ENCODE results near the gene SELPLG.
"Not testable (repeated sequence)": the region's sequence is repeated elsewhere in the genome, so short reads cannot be mapped to it uniquely, and the experiment has no call there.

Gene SELPLG

GRCh38 chr12:108586306-108586705 is 47.4 kb downstream of the SELPLG start:
- no peak for DNase-seq

GRCh38 chr12:108585864-108586263 is 47.8 kb downstream of the SELPLG start:
- no peak for DNase-seq

DNA sequence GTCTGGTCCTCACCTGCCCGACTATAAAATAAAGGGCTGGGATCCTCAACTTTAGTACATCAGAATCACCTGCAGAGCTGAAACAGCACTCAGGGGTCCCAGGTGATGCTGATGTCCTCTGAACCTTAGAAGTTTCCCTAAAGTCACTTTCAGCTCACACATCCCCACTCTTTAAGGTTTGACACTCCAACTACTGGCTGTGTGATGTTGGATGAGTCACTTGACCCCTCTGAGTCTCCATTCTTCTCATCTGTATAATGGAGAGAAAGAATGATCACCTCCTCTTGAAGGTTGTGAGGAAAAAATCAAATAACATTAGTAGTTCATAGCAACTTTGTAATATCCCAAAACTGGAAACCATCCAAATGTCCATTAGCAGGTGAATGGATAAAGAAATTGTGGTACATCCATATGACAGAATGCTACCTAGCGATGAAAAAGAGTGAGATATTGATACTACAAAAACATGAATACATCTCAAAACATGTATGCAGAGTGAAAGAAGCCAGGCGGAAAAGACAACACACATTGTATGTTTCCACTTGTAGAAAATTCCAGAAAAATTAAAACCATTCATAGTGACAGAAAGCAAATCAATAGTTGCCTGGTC is 49.1 kb downstream of the SELPLG start:
- no peak for DNase-seq

DNA sequence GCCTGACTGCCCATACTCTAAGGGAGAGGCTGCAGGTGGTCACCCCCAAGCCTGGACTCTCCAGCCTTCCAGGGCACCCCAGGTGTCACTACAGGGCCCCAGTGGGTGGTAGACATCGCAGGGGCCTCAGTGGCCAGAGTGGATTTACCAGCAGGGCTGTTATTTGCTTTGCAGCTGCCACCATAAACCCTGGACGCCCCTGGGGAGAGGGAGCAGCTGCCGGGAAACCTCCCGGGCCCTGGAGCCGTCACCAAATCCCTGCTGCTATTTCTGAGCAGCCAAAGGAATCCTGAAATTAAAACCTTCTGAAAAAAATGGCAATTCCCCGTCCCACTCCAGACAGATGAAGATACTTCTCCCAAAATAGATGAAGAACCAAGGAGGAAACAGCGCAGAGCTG is 49.7 kb downstream of the SELPLG start:
- no peak for DNase-seq

DNA sequence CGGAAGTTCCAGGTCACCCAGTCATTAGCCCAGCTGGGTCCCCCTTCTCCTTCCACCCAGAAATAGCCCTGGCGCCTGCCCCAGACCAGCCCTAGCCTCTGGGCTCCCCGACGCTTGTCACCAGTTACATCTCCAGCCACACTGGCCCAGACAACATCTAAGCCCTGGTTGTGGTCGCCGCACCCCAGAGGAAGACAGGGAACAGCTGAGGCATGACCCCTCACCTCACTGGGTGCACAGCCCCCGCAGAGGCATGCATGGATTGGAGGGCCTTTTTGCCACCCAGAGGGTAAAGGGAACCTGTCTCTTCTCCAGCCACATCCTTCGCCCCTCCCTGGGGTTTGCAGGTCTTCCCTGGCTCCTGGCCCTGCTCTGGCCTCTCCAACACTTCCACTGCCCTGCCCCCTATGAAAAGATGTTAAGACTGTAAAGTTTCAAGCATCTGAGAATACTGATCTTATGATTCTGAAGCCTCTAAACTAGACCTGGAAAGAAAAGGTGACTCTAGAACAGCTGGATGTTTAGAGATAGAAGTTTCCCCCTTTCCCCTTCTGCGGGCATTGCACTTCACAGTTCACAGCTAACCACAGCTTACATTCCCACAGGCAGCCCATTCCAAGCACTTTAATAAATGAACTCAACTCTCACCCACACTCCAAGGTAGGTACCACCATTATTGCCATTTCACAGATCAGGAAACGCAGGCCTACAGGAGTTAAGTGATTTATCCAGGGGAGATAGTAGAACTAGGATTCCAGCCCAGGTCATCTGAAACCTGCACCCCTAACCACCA is 50.5 kb downstream of the SELPLG start:
- no peak for DNase-seq

- no peak for DNase-seq
These were observed 51.2 kb downstream of the SELPLG start for GRCh38 chr12:108582509-108582908.

DNA sequence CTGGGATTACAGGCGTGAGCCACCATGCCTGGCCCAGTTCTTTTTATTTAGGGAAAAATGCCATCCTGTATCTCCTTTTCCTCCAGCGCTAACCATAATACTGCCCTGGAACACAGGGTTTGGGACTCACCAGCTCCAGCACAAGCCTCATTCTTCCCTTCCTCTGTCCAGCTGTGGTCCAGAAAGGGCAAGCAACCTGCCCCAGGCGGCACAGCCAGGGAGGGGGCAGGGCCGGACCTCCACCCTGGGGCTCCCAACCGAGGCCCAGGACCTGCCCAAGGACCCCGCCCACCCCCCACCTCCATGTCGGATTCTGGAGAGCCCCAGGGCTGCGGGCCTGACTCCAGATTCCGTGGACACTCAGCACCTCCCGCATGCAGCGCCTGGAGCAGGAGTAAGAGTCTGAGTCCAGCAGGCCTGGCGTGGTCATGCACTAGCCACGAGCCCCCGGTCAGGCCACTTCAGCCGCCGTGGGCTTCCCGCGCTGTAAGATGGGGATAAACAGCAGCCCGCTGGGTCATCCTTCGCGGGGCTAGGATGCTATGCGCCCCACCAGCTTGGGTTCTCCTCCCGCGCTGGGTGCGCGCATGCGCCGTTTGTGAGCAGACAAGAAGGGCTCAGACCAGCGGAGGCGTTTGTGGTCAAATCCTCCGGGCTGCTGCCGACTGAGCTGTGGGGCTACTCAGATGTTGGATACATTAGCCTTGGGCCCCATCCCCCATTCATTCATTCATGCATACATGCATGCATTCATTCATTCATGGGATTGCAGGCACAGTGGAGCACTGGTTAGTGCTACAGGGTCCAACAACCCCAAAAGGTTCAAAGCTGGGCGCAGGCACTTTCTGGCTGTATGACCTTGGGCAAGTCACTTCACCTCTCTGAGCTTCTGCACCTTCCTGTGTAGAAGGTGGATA is 52.1 kb downstream of the SELPLG start:
- DNase-seq, result no peak

DNA sequence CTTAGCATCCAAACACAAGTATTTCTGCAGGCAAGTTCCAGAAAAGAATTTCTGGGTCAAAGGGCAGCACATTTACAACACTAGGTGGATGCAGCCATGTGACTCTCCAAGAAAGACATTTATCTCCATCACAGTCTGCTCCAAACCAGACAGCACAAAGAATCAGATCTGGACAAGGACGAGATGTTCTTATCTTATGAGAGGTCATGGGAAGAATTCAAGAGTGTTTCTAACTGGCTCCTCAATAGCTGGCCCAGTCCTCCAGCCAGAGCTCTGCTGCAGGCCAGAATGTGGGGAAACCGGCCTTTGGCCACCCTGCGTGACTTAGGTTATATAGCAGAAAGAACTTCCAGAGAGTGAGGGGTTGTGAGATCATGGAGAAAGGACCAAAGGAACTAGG is 53.2 kb downstream of the SELPLG start:
- no peak for DNase-seq

- DNase-seq, result no peak
These were observed 54.9 kb downstream of the SELPLG start for GRCh38 chr12:108578813-108579212.

- no peak for DNase-seq
These were observed 55.4 kb downstream of the SELPLG start for GRCh38 chr12:108578264-108578663.

GRCh38 chr12:108577458-108577857 is 56.2 kb downstream of the SELPLG start:
- no peak for DNase-seq

DNA sequence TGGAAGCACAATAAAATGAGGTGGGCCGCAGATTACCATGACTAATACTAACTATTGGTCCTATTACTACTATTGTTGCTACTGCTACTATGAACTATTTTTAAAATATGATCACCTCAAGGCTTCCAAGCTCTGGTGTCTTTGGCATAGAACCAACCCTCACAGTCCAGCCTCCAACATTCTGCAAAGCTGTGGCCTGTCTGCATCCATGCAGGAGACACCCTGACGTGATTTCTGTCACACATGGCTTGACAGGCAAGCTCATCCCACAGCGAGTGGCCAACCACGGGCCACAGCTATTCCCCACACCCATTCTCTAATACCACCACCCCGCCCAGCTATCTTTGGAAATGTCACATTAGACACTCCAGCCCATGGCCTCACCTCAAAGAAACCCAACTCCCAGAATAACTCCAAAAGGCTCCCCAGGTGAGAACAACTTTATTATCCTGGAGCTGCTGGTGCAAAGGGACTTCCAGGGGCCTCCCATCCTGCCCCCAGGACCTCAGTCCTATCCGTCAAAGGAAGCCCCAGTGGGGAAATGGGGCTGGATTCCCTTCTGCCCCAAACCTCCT is 56.9 kb downstream of the SELPLG start:
- no peak for DNase-seq

- no peak for DNase-seq
These were observed 58.3 kb downstream of the SELPLG start for GRCh38 chr12:108575199-108575912.

DNA sequence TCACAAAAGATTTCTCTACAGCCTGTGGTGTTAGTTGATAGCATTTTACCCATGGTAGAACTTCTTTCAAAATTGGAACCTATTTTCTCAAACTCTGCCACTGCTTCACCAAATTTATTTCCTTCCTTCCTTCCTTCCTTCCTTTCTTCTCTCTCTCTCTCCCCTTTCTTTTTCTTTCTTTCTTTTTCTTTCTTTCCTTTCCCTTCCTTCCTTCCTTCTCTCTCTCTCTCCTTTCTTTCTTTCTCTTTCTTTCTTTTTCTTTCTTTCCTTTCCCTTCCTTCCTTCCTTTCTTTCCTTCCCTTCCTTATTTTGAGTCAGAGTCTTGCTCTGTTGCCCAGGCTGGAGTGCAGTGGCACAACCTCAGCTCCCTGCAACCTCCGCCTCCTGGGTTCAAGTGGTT is 59.4 kb downstream of the SELPLG start:
- DNase-seq, result not testable (repeated sequence)

- DNase-seq, result no peak
These were observed 60.4 kb downstream of the SELPLG start for GRCh38 chr12:108573317-108573716.

GRCh38 chr12:108572166-108572790 is 61.4 kb downstream of the SELPLG start:
- DNase-seq, result no peak
